Activated CD4-positive, CD25-positive, alpha-beta regulatory T cell treated with anti-CD3 and anti-CD28 coated beads, Interleukin-2, amount 50 U/mL, for 72 hours (primary cell): ENCODE data around the gene ABCA13.
"Not testable (repeated sequence)": the region's sequence is repeated elsewhere in the genome, so short reads cannot be mapped to it uniquely, and the experiment has no call there.

Experiments
- DNase-seq: peaks from one replicate; pipeline ENCODE4 v3.0.0; 2021

ABCA13 gene

DNA sequence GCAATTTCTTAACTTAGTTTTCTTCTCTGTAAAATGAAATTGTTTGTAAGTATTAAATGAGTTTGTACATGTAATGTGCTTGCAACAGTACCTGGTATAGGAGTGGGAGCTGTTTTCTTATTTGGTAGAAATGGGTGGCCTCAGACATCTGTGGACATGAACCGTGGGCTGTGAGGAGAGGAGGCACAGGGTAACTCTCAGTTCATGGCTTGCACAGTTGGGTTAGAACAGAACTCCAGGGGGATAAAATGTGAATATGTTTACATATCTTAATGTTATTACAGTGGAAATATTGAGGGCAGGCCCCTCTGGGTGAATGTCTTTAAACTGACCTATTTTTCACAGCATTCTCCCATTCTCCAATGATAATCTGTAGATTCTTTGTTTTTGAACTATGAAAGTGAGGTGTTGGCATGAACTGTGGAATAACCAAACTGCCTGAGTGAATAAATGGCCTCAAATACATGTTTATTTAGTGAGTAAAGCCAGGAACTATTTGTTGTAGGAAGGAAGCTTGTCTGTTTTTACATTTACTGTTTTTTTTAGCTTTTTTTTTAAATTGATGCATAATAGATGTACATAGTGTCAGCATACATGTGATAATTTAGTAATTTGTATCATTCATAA is 2.6 kb downstream of the ABCA13 start:
- no peak for DNase-seq

DNA sequence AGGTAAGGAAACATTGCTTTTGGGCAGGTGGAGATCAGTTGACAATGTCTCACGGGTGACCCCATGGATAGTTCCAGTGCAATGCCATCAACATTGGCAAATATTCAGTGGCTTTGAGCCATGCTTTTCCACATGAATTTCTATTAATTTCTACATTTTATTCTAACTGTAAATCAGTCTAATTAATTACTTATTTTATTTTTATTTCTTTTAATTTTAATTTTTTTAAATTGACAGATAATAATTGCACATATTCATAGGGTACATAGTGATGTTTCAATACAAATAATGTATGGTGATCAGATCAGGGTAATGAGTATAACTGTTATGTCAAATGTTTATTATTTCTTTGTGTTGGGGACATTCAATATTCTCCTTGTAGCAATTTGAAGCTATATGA is 3.8 kb downstream of the ABCA13 start:
- no peak for DNase-seq

DNA sequence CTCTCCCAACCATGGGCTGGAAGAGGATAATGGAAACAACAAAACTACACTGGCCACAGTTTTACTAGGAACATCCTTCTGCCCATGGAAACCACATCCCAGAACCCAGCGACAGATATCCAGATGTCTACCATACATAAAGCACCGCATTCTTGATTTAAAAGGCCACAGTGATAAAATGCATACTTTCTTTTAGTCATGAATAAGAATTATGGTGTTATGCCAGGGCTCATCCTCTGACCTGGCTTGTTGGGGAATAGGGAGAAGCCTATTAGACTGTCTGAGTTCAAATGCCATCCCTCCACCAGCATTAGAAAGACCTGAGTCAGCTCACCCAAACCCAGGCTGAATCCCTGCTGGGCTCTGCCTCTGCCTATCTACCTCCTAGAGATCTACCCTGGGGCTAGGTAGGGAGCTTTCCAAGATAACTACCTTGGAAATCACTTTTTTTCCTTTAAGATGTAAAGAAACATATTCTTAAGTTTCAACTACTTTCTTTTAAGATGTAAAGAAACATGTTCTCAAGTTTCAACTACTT is 5.2 kb downstream of the ABCA13 start:
- no peak for DNase-seq

DNA sequence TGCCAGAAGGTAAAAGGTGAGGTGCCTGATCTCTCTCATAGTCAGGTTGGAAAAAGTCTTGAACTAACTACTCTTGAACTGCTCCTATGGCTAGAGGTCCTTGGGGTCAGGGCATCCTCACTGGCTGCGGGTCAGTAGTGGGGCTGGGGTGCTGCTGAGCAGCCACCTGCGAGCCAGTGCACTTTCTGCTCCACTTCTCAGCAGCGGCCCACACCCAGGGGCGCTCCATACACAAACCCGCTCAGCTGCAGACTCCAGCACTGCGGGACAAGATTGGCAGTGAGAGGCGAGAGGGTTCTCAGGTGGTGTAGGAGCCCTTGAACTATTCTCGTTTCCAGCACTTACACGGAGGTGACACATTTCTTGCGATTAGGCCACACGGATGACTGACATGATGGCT is 6.0 kb downstream of the ABCA13 start:
- DNase-seq: no peak

DNA sequence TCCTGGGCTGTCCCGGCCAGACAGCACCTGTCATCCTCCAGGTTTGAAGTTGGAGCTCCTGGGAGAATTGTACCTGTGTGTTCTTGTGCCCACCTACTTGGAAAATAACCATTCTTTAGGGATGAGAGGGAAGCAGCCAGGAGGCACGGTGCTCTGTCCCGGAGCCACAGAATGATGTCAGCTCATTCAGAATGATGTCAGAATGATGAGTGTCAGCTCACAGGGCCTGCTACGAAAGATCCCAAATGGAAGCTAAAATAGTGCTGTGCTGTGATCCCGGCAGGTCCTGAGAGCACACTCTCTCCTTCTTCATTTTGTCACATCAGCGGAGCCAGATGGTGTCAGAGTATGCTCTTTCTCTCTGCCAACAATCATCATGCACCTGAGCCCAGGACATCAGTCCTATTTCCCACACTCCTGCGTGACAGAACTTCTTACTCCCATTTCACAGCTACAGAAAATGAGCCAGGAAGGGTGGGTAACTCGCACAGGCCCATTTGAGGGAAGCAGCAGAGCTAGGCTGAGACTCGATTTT is 8.3 kb downstream of the ABCA13 start:
- DNase-seq: no peak

- no peak for DNase-seq
Observed at GRCh38 chr7:48180981-48181380, 9.7 kb downstream of the ABCA13 start.

DNA sequence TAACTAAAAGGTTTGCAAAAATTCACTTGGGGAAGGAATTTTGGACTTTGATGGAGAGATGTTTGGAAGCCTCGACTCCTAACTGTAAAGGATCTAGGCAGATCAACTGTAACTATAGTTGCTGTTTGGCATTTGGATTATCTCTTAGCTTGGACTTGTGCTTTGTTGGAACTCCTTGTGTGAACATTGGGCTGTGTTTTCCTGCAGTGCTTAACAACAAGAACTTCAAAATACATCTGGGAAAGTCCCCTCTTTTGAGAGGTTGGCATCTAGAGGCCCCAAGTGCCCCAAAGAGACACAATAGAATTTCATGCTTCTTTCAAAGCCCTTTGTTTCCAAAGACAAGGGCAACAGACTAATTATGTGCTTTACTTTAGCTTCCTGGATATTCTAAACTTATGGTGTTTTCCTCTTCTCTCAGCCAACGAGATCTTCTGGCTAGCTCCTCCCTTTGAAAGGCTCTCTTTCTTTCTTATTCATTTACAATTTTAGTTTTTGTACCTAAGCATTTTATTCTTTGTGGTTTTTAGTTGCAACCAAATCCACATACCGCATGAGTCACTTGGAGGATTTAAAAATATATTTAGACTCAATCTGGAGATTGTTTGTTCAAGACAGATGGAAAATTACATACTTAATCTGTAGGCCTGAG is 11.6 kb downstream of the ABCA13 start:
- no peak for DNase-seq

DNA sequence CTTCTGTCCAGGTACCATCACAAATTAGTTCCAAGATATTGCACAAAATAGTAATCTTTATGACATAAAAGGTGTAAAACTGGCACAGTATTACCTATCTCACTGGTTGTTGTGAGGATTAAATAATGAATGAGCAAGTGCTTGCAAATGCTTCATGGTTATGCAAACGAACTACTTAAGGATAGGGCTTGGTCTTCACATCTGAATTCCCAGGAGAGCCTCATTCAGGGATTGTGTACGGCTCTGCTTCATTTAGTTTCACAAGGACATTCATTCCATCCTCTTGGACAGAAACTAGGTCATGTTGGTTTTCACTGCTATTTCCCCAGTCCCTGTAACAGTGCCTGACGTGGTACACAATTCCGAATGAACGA is 12.1 kb downstream of the ABCA13 start:
- DNase-seq: no peak

DNA sequence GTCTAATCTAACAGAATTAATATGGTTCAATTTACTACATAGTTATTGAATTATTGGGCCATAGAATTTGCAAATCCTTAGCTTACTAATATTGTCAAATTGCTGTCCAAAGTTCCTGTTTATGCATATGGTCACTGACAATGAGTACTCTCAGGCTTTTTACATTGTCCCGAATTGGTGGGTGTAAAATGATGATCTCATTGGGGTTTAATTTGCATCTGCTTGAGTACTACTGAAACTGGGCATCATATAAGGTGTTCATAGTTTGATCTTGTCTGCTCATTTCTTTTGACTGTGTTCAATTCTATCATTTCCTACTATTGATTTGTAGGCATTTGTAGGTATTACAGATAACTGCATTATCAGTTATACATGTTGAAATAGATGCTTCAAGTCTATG is 12.7 kb downstream of the ABCA13 start:
- no peak for DNase-seq

GRCh38 chr7:48188776-48189520 is 17.7 kb downstream of the ABCA13 start:
- DNase-seq: no peak

GRCh38 chr7:48192996-48193395 is 21.7 kb downstream of the ABCA13 start:
- no peak for DNase-seq

DNA sequence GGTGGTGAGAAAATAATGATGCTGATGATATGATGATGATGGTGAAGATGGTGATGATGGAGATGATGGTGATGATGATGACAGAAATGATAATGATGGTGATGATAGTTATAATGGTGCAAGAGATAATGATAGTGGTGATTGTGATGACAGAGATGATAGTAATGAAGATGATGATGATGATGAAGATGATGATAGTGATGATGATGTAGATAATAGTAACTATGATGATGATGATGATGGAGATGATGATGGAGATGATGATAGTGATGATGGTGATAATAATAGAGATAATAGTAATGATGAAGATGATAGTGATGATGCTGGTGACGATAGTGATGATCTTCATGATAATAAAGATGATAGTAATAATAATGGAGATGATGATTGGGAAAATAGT is 22.2 kb downstream of the ABCA13 start:
- no peak for DNase-seq

DNA sequence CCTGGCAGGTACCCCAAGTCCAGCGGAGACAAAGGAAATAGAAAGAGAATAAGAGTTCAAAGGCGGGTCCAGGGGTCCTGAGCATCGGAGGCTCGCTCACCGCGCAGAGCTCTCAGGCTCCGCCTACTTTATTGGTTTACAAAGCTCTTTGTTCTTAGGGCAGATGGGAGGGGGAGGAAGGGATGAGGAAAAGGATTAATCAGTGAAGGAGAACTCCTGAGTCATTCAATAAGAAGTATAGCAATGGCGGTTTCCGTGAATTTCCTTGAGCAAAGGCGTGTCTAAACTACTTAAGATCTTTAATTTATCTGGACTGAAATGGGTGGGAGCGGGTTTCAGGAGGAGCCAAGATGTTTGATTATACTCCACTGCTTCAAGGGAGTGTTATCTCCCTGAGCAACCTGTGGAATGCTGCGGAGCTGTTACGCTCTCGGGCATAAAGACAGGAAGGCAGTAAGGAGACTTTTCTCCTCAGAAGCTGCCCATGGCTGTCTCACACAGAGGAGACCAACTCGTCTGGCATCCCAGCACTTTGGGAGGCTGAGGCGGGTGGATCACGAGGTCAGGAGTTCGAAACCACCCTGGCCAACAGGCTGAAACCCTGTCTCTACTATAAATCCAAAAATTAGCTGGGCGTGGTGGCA is 29.8 kb downstream of the ABCA13 start:
- not testable (repeated sequence) for DNase-seq

GRCh38 chr7:48202916-48203315 is 31.7 kb downstream of the ABCA13 start:
- not testable (repeated sequence) for DNase-seq

DNA sequence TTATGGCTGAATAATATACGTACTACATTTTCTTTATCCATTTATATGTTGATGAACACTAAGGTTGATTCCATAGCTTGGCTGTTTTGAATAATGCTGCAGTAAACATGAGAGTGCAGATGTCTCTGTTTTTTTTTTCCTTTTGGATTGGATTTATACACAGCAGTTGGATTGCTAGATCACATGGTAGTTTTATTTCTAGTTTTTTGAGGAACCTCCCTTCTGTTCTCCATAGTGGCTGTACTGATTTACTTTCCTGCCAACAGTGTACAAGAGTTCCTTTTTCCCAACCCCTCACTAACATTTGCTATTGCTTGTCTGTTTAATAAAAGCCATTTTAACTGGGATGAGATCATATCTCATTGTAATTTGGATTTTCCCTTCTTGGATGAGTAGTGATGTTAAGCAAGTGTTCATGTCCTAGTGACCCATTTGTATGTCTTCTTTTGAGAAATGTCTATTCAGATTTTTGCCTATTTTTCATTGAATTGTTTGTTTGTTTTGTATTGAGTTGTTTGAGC is 36.0 kb downstream of the ABCA13 start:
- no peak for DNase-seq

- DNase-seq: no peak
Observed at GRCh38 chr7:48209004-48209600, 37.8 kb downstream of the ABCA13 start.

- no peak for DNase-seq
Observed at GRCh38 chr7:48213226-48213625, 42.0 kb downstream of the ABCA13 start.

- DNase-seq: no peak
Observed at GRCh38 chr7:48217266-48217665, 46.0 kb downstream of the ABCA13 start.

- DNase-seq: no peak
Observed at GRCh38 chr7:48217753-48218152, 46.5 kb downstream of the ABCA13 start.

GRCh38 chr7:48224042-48224441 is 52.8 kb downstream of the ABCA13 start:
- DNase-seq: no peak

DNA sequence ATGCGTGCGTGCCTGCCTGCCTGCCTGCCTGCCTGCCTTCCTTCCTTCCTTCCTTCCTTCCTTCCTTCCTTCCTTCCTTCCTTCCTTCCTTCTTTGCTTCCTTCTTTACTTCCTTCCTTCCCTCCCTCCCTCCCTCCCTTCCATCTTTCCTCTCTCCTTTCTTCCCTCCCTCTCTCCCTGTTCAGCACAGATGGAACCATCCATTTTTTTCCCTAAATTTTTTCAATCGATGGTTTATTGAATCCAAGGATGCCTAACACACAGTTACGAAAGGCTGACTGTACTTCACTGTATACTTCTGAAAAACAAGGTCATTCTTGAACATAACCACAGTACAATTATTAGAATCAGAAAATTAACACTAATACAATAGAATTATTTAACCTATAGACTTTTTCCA is 53.8 kb downstream of the ABCA13 start:
- DNase-seq: no peak

DNA sequence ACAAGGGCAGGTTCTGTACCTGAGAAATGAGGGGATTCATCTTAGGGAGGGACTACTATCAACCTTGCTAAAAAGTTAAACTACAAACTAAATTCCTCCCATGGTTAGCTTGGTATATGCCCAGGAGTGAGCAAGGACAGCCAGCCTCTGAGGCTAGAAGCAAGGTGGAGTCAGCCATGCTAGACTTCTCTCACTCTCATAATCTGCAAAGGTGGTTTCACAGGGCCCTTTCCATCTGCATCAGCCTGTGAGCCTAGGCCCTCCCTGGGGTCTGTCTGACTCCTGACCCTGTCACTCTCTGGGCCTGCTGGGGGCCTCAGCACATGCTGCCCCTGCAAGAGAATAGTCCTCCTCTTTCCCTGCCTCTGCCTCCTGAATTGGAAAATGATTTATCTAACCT is 66.1 kb downstream of the ABCA13 start:
- DNase-seq: no peak

DNA sequence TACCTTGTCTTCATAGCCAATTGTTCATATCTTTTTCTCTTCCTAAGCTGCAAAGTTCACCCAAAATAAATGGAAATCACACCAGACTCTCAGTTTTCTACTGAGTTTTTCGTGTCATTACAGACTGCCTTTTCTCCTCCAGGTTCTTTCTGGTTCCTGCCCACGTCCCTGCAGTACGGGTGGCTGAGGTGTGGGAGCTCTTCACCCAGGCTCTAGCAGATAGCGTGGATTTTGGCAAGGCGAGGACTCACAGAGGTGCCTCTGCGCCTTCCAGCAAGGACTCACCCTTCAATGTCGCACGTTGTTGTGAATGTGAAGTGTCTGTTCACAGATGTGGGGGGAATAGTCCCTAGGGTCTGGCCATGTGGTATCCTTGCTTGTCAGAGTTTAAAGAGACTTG is 71.6 kb downstream of the ABCA13 start:
- no peak for DNase-seq
